Subcutaneous abdominal adipose tissue (tissue), 5 donors: ENCODE results near the gene TADA2B.

Experiments used
- H3K27ac ChIP-seq: one replicate; pipeline ENCODE4 v1.7.0; 2013; ENCODE audit warnings: low read depth, mild to moderate bottlenecking, inconsistent platforms, low read length, moderate library complexity
- H3K27me3 ChIP-seq, 5 donors: one replicate each; pipeline ENCODE4 v1.7.0; 2013; ENCODE audit warnings: low read length in 5 of 5, inconsistent platforms in 1 of 5; ENCODE audit not compliant: control insufficient read depth in 5 of 5, insufficient read depth in 4 of 5
- H3K36me3 ChIP-seq, 5 donors: one replicate each; pipeline ENCODE4 v1.7.0; 2013; ENCODE audit warnings: low read length in 5 of 5; ENCODE audit not compliant: control insufficient read depth in 5 of 5, insufficient read depth in 5 of 5
- H3K4me1 ChIP-seq, 5 donors: one replicate each; pipeline ENCODE4 v1.7.0; 2013; ENCODE audit warnings: low read length in 5 of 5, mild to moderate bottlenecking in 3 of 5, moderate library complexity in 1 of 5; ENCODE audit not compliant: control insufficient read depth in 5 of 5, insufficient read depth in 5 of 5
- H3K4me3 ChIP-seq, 5 donors: one replicate each; pipeline ENCODE4 v1.7.0; 2013; ENCODE audit warnings: low read length in 5 of 5, low read depth in 1 of 5
- H3K9ac ChIP-seq, 5 donors: one replicate each; pipeline ENCODE4 v1.7.0; 2013; ENCODE audit warnings: low read length in 5 of 5, mild to moderate bottlenecking in 4 of 5, moderate library complexity in 3 of 5
- H3K9me3 ChIP-seq, 5 donors: one replicate each; pipeline ENCODE4 v1.7.0; 2013; ENCODE audit warnings: low read length in 5 of 5; ENCODE audit not compliant: control insufficient read depth in 5 of 5
- donor health status: healthy.
- donor health status: healthy.
- donor health status: healthy.
- donor health status: healthy.
- donor health status: healthy.

Gene TADA2B

DNA sequence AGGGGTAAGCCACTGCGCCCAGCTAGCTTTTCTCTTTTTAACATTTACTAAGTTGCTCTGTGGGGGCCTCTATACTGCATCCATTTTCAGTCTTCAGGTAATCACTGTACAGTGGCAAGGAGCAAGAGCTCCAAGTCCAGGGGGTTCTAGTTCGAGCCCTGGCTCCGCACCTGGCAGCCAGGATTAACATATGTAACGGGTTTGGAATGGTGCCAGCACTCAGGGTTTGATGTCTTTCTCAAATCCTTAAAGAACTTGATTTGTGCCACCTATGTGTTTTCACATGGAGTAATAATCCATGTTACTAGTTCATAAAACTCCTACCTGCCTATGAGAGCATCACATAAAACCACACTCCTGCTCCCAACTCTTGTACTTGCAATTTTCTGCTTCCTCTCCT is 20.2 kb downstream of the TADA2B start:
- peaks cover 8 to 55% (median 51%) of the 10 kb centered on the region in 5 donors for H3K36me3 ChIP-seq
- H3K27ac ChIP-seq: no peak overlapping the region
- H3K4me3 ChIP-seq: no peak overlapping the region
- H3K9me3 ChIP-seq: no peaks in the 10 kb centered on the region
- peaks cover 2 to 20% (median 15%) of the 10 kb centered on the region in 5 donors for H3K4me1 ChIP-seq
- no peaks in the 10 kb centered on the region for H3K27me3 ChIP-seq
- no peak overlapping the region for H3K9ac ChIP-seq

DNA sequence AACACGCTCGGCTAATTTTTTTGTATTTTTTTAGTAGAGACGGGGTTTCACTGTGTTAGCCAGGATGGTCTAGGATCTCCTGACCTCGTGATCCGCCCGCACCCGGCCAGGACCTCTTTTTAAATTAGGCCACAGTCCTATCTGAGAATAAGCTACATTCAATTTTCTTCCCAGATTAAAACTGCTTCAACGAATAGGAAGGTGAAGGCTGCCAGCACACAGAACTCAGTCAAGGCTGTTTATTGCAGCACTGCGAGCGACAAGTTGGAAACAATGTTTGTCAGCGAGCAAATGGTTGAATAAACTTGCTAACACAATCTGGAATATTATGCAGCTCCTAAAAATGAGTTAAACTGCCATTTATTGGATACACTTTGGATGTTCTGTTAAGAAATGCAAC is 22.8 kb downstream of the TADA2B start:
- Histone ChIP-seq H3K27ac (no peak overlapping the region), H3K9me3 (no peaks in the 10 kb centered on the region), H3K4me1 (peaks cover 5 to 31% (median 28%) of the 10 kb centered on the region in 5 donors), H3K27me3 (no peaks in the 10 kb centered on the region), H3K9ac (peak overlapping the region in 1 of 5 donors; percentile 20), H3K4me3 (no peak overlapping the region), H3K36me3 (peaks cover 5 to 36% (median 29%) of the 10 kb centered on the region in 5 donors)

DNA sequence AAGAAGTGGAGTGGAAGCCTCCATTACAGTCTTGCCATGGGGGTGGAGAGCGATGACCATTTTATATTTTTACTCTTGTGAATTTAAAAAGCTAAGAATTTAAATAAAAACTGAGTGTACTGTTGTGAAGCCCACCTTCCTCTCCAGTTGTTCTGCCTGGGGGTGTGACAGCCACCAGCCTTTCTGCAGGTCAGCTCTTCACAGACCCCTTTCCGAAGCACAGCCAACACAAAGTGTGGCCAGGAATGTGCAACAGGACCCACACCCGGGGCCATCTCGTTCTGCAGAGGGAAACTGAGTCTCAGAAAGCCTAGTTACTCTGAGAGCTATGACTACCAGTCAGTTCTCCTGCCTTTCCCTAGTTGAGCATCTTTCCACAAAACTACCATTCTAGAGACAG is 23.3 kb downstream of the TADA2B start:
- Histone ChIP-seq H3K27ac (no peak overlapping the region), H3K9ac (peak overlapping the region in 4 of 5 donors; percentile 20 to 91 (median 82)), H3K27me3 (peaks cover 0 to 2% (median 0%) of the 10 kb centered on the region in 5 donors), H3K4me1 (peaks cover 5 to 31% (median 28%) of the 10 kb centered on the region in 5 donors), H3K9me3 (no peaks in the 10 kb centered on the region), H3K4me3 (peak overlapping the region in 3 of 5 donors; percentile 60 to 99 (median 84)), H3K36me3 (peaks cover under 1 to 31% (median 24%) of the 10 kb centered on the region in 5 donors)

DNA sequence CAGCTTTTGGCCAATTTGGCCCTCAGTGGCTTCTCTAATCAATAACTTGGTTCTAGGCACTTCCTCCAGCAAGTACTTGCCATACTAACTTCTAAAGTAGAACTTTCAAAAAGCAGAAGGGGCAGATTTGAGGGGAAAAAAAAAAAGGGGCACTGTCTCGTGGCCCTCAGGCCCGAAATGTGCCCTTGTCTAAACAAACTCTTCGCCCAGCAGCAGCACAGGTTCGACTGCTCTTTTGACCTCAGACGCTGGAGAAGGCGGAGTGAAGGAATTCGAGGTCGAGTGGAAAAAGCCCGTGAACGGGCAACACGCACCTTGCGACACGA is 23.9 kb downstream of the TADA2B start:
- no peaks in the 10 kb centered on the region for H3K9me3 ChIP-seq
- peak overlapping the region; percentile 73 to 96 (median 88) for H3K9ac ChIP-seq
- H3K27me3 ChIP-seq: peaks cover 0 to 2% (median 0%) of the 10 kb centered on the region in 5 donors
- H3K4me3 ChIP-seq: peak overlapping the region; percentile 60 to 99 (median 84)
- peak overlapping the region; percentile 86 for H3K27ac ChIP-seq
- H3K4me1 ChIP-seq: peaks cover 5 to 31% (median 28%) of the 10 kb centered on the region in 5 donors
- H3K36me3 ChIP-seq: peaks cover 0 to 25% (median 18%) of the 10 kb centered on the region in 5 donors

DNA sequence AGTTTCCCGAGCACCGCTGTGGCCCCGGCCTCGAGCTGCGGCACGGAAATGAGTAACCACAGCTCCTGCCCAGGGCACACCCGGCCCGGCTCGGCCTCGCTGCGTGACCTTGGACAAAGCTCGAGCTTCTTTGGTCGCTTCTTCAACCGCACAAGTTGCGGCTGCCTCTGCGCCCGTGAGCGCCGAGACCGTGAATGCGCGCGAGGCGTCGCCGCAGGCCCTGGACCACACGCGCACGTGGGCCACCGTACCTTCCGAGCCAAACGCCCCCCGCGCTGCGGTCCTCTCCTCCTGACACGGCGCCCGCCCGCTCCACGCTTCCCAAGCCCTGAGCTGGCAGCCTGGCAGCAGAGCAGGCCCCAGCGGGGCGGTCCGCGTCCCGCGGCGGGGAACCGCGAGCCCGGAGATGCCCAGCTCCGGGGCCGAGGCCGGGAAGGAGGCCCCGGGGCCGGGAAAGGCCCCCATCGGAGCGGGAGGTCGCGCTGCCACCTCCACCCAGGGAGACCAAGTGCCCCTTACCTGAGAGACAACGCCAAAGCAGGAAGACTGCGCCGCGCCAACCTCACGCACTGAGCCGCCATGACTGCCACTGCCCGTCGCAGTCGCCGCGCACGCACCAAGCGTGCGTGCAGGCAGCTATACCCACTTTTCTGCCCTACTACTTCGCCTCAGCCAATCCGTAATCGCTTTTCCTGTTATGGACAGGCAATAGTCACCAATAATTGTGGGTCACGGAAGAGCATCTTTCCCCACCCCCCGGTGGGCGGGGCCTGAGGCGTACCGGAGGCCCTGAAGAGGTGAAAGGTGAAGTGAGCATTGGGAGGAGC is 24.5 kb downstream of the TADA2B start, which contains the start of gene GRPEL1:
Gene GRPEL1 (minus strand): TSS at position 613 of the 827 bp plus-strand sequence. CDS start 32 bp downstream, at position 581.
- H3K27me3 ChIP-seq: peaks cover 0 to 2% (median 0%) of the 10 kb centered on the region in 5 donors
- H3K36me3 ChIP-seq: peaks cover 0 to 22% (median 15%) of the 10 kb centered on the region in 5 donors
- H3K9me3 ChIP-seq: no peaks in the 10 kb centered on the region
- H3K4me3 ChIP-seq: peak within 1 kb of the TSS; percentile 66 to 99 (median 84)
- H3K9ac ChIP-seq: peak within 1 kb of the TSS; percentile 75 to 96 (median 88)
- H3K27ac ChIP-seq: peak within 1 kb of the TSS; percentile 86
- peaks cover 5 to 31% (median 28%) of the 10 kb centered on the region in 5 donors for H3K4me1 ChIP-seq

DNA sequence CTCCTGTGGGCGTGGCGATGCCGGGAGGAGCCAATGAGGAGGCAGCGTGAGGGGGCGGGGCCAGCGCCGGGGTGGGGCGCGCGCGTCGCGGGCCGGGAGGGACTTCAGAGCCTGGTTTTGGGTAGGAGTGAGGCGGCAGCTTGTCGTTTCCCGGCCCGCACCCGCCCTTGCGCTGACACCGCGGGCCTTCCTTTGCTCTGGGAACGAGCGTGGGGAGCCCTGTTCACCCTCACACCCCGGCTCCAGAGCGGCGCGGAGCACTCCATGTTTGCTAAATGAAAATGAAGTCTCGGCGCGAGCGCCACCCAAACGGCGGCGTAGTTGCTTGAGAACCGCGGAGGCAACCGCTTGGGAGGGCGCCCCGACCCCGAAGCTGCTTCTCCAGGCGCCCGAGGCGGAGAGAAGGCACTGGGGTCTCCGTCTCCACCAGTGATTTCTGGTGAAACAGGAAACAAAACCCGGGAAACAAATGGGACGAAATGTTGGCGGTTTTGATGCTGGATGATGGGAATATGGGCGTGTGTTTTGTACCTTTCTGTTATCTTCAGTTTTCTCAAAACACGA is 25.2 kb downstream of the TADA2B start:
- H3K9me3 ChIP-seq: no peaks in the 10 kb centered on the region
- peaks cover 0 to 2% (median 0%) of the 10 kb centered on the region in 5 donors for H3K27me3 ChIP-seq
- H3K9ac ChIP-seq: peak overlapping the region; percentile 74 to 87 (median 83)
- peaks cover 0 to 15% (median 8%) of the 10 kb centered on the region in 5 donors for H3K36me3 ChIP-seq
- peaks cover 5 to 31% (median 28%) of the 10 kb centered on the region in 5 donors for H3K4me1 ChIP-seq
- H3K27ac ChIP-seq: peak overlapping the region; percentile 85
- H3K4me3 ChIP-seq: peak overlapping the region; percentile 66 to 99 (median 77)

DNA sequence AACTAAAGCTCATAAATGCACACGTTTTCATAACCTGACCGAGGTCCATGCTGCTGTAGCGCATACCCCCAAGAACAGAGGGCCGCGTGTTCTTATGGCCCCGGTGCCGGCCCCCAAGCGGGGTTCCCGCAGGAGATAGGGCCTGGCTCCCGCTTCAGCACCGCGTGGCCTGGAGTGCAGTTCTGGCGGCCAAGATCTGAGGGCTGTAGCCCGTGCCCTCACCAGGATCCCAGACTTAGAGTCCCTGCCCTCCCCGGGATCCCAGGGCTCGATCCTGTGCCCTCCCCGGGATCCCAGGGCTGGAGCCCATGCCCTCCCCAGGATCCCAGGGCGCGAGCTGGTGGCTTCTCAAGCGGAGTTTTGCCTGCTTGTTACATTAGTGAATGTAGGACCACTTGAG is 25.7 kb downstream of the TADA2B start:
- Histone ChIP-seq H3K9ac (peak overlapping the region; percentile 74 to 87 (median 83)), H3K36me3 (peaks cover 0 to 10% (median 3%) of the 10 kb centered on the region in 5 donors), H3K9me3 (no peaks in the 10 kb centered on the region), H3K4me3 (peak overlapping the region; percentile 66 to 99 (median 77)), H3K27me3 (peaks cover 0 to 2% (median 0%) of the 10 kb centered on the region in 5 donors), H3K27ac (peak overlapping the region; percentile 85), H3K4me1 (peaks cover 5 to 31% (median 28%) of the 10 kb centered on the region in 5 donors)

DNA sequence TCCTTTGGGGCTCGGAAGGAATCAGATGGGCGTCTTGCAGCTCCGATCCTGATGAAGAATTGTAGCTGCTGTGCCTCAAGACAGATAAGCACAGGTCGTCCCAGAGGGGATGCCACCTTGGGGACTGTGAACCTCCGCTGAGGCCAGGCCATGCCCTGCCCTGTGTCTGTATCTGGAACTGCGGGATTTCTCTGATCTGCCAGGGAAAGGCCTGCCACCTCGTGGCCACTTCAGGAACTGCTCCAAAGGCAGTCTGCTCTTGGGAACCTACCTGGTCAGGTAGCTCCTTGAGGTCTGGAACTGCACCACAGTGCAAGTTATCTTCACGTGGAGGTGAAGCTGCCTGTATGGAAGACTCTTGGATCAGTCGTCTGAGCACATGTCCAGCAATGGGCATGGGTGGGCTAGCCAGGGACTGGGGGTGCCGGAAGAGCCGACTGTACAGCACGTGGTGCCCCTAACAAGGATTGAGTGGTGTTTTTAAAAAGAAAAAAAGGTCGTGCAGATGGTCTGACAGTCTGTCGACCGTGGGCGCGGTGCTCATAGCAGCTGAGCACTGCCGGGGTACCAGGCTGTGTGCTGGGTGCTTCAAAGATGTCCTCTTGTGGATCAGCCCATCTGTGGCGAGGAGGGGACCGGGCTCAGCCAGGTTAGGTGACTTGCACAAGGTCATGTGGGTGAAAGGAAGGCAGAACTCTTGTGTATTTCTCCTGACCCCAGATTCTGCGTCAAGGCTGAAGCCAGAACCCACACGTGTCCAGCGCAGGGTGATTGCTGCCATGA is 27.7 kb downstream of the TADA2B start:
- no peaks in the 10 kb centered on the region for H3K36me3 ChIP-seq
- H3K27ac ChIP-seq: no peak overlapping the region
- no peak overlapping the region for H3K4me3 ChIP-seq
- peaks cover 0 to 2% (median 0%) of the 10 kb centered on the region in 5 donors for H3K27me3 ChIP-seq
- H3K4me1 ChIP-seq: peaks cover 5 to 29% (median 26%) of the 10 kb centered on the region in 5 donors
- no peaks in the 10 kb centered on the region for H3K9me3 ChIP-seq
- no peak overlapping the region for H3K9ac ChIP-seq

DNA sequence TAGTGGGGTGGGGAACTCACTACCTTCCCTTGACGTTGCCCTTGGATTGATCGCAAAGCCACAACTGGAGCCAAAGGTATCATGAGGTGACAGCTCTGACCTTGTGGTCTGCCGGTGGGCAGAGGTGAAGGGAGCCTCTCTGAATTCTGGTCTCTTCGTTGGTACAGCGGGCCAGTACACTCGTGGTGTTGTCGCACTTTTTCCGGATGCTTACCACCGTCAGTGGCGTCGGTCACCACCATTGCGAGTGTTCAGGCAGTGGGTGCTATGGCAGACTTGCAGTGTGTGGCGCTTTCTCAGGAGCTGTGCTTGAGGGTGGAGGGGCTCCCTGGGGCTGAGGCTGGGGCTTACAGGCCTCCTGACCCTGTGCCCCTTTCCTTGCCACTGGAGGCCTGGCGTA is 29.9 kb downstream of the TADA2B start:
- H3K4me1 ChIP-seq: peaks cover 2 to 14% (median 11%) of the 10 kb centered on the region in 5 donors
- no peaks in the 10 kb centered on the region for H3K36me3 ChIP-seq
- no peak overlapping the region for H3K27ac ChIP-seq
- no peaks in the 10 kb centered on the region for H3K9me3 ChIP-seq
- no peak overlapping the region for H3K9ac ChIP-seq
- peaks cover 0 to 2% (median 0%) of the 10 kb centered on the region in 5 donors for H3K27me3 ChIP-seq
- no peak overlapping the region for H3K4me3 ChIP-seq
